WTC11 (cell line): ENCODE measurements around the gene KEL. TPM values are rescaled to one million over a fixed set of nuclear protein-coding genes. Genes with fewer than 3 reads are reported as not detected.

Experiments
- ATAC-seq: fragments of 200-7000 bp; cut with Tn5 transposase; 2 replicates; pipeline ENCODE4 v1.10.0; 2021; ENCODE audit warnings: mild to moderate bottlenecking, moderate library complexity
- CTCF ChIA-PET: fragments of 300-600 bp; sonication (Branson Sonifier 250); formaldehyde crosslinking; loops from one replicate; lab custom pipeline; 2021; ENCODE audit warnings: antibody characterized with exemption; lab: Charles Lee
- POLR2A ChIA-PET: fragments of 350-600 bp; sonication (Branson Sonifier 250); formaldehyde crosslinking; loops from one replicate; lab custom pipeline; 2021; ENCODE audit warnings: antibody characterized with exemption; lab: Charles Lee
- DNase-seq: peaks from one replicate; pipeline ENCODE4 v3.0.0; 2021; ENCODE audit warnings: low spot score
- H3K27ac Mint-ChIP-seq: 2 replicates; pipeline ENCODE4 v1.8.0; 2021; ENCODE audit warnings: mixed read lengths
- H3K27me3 Mint-ChIP-seq: 2 replicates; pipeline ENCODE4 v1.8.0; 2021; ENCODE audit warnings: low read depth, mild to moderate bottlenecking, moderate library complexity, mixed read lengths
- H3K36me3 Mint-ChIP-seq: 2 replicates; pipeline ENCODE4 v1.8.0; 2021; ENCODE audit warnings: mixed read lengths
- H3K4me1 Mint-ChIP-seq: 2 replicates; pipeline ENCODE4 v1.8.0; 2022; ENCODE audit warnings: mixed read lengths
- H3K4me3 Mint-ChIP-seq: 2 replicates; pipeline ENCODE4 v1.8.0; 2021; ENCODE audit warnings: mild to moderate bottlenecking, moderate library complexity, mixed read lengths
- H3K9me3 Mint-ChIP-seq: 2 replicates; pipeline ENCODE4 v1.8.0; 2021; ENCODE audit warnings: mixed read lengths
- EMX1 ChIP-seq: fragments of 250-450 bp; sonication (Bioruptor Pico); IDR thresholded peaks from 2 replicates; pipeline ENCODE4 v1.8.0; 2021; ENCODE audit warnings: mild to moderate bottlenecking
- HMGA2 ChIP-seq: fragments of 250-450 bp; sonication (Bioruptor Pico); IDR thresholded peaks from 2 replicates; pipeline ENCODE4 v1.4.0; 2021; ENCODE audit warnings: mild to moderate bottlenecking, moderate library complexity
- USF1 ChIP-seq: sonication (generic); formaldehyde crosslinking; IDR thresholded peaks from 2 replicates; pipeline ENCODE4 v1.8.0; 2022; ENCODE audit warnings: mild to moderate bottlenecking, missing genetic modification reagents
- ZMAT4 ChIP-seq: fragments of 250-450 bp; sonication (Bioruptor Pico); IDR thresholded peaks from 2 replicates; pipeline ENCODE4 v1.9.0; 2021; ENCODE audit warnings: mild to moderate bottlenecking
- ZNF396 ChIP-seq: fragments of 250-450 bp; sonication (Bioruptor Pico); IDR thresholded peaks from 2 replicates; pipeline ENCODE4 v1.8.0; 2021; ENCODE audit warnings: mild to moderate bottlenecking, moderate library complexity, borderline replicate concordance
- ZNF416 ChIP-seq: fragments of 250-450 bp; sonication (Bioruptor Pico); IDR thresholded peaks from 2 replicates; pipeline ENCODE4 v1.9.0; 2021; ENCODE audit warnings: mild to moderate bottlenecking, inconsistent platforms
- ZNF425 ChIP-seq: fragments of 250-450 bp; sonication (Bioruptor Pico); conservative IDR thresholded peaks from 2 replicates; pipeline ENCODE4 v1.9.0; 2021; ENCODE audit warnings: mild to moderate bottlenecking
- total RNA-seq: library from RNA; stranded (reverse); gene quantifications from 3 replicates; pipeline ENCODE4 v1.2.3, GENCODE V29; 2021
- TF ChIP-seq, protein P1 (sequence below): sonication (generic); formaldehyde crosslinking; IDR thresholded peaks from 2 replicates; pipeline ENCODE4 v1.8.1; 2023; ENCODE audit warnings: mild to moderate bottlenecking, missing genetic modification reagents, borderline replicate concordance
- TF ChIP-seq, protein P2 (sequence below): sonication (generic); formaldehyde crosslinking; IDR thresholded peaks from 2 replicates; pipeline ENCODE4 v1.8.1; 2023; ENCODE audit warnings: mild to moderate bottlenecking, missing genetic modification reagents
- TF ChIP-seq, protein P3 (sequence below): sonication (generic); formaldehyde crosslinking; IDR thresholded peaks from 2 replicates; pipeline ENCODE4 v1.8.1; 2023; ENCODE audit warnings: mild to moderate bottlenecking, moderate library complexity, missing genetic modification reagents
- TF ChIP-seq, protein P4 (sequence below): fragments of 250-450 bp; sonication (Bioruptor Pico); IDR thresholded peaks from 2 replicates; pipeline ENCODE4 v1.9.0; 2021; ENCODE audit warnings: mild to moderate bottlenecking
- TF ChIP-seq, protein P5 (sequence below): sonication (generic); formaldehyde crosslinking; IDR thresholded peaks from 2 replicates; pipeline ENCODE4 v1.8.0; 2023; ENCODE audit warnings: missing genetic modification reagents, mild to moderate bottlenecking, borderline replicate concordance

The KEL gene
- total RNA-seq, 1 experiment from 2014 or later = 0.87 TPM

DNA sequence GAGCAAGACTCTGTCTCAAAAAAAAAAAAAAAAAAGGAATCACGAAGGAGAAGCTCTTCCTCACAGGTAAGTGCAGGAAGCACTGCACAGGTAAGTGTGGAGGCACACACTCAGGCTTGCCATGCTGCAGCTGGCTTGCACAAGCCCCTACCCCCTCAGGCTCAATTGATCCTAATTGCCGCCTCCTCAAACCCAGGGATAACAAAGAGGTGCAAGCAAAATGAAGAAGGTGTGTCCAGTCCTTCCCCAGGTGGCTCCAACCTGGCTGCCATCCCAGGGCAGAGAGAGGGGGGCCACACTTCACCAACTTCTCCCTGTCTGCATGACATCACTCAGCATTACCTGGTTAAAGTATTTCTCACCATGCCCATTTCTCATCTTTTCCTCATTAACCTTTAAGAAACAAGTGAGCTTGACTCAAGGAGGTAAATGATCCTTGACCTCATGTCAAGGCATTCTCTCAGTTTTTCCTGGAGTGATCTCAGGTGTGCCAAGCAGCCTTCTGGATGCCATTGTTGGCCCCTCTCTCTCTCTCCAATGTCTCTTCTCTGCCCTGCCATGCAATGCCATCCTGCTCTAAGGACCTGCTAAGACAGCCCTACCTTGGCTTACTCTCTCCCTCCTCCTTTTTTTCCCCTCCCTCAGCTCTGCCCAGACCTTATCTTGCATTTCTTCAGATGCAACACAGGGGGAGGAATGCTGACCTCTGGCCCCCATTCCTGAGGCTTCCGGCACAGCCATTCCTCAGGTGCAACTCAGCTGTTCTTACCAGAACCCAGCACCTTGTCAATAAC is 63.6 kb downstream of the KEL start:
- peaks cover 19% of the 10 kb centered on the region for H3K9me3 Mint-ChIP-seq
- ATAC-seq (peak; percentile 61), DNase-seq (no peak)
- H3K27ac Mint-ChIP-seq = no peak overlapping the region
- TF ChIP-seq EMX1 = no peak
- TF ChIP-seq ZNF416 (CRISPR knock-in tag) = no peak
- ChIA-PET POLR2A (interaction anchor here (0.7 kb wide), 1 partner anchor 11 kb away, joined by 4 read pairs; no protein-coding TSS in a partner anchor), CTCF (interaction anchor here (0.6 to 2.1 kb wide), 7 partner anchors 11 to 514 kb away, joined by 3 to 11 read pairs (median 4); partner anchors contain the start of gene TRPV6)
- peaks cover 7% of the 10 kb centered on the region for H3K27me3 Mint-ChIP-seq
- peaks cover 13% of the 10 kb centered on the region for H3K4me1 Mint-ChIP-seq
- H3K4me3 Mint-ChIP-seq = no peak overlapping the region
- H3K36me3 Mint-ChIP-seq = peaks cover 3% of the 10 kb centered on the region

DNA sequence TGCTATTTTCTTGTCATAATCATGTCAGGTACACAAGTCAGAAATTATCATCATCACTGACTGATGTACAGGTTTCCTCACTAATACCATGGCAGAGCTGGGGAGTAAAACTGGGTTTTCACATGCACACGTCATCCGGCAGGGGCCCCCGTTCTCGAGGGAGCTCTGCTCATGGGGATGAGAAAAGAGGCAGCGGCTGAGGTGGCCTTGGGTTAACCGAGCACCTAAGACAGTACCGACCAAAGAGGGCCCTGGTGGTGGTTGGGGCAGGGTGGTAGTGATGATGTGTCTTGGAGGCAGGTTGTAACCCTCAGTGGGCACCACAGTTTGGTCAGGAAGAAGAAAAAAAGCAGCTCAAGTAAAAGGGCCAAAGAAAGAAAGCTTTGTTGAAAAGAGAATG is 64.5 kb downstream of the KEL start:
- Mint-ChIP-seq H3K36me3 (no peaks in the 10 kb centered on the region; the same call in 1 of the 2 replicates), H3K27ac (no peak overlapping the region), H3K27me3 (peaks cover 7% of the 10 kb centered on the region), H3K4me3 (no peak overlapping the region), H3K9me3 (peaks cover 14% of the 10 kb centered on the region), H3K4me1 (peaks cover 13% of the 10 kb centered on the region)
- no peak for DNase-seq
- ATAC-seq = no peak
- POLR2A ChIA-PET = interaction anchor here (0.7 kb wide), 1 partner anchor 10 kb away, joined by 4 read pairs; no protein-coding TSS in a partner anchor
- CTCF ChIA-PET = interaction anchor here (0.6 to 2.1 kb wide), 5 partner anchors 15 to 514 kb away, joined by 3 to 11 read pairs (median 3); no protein-coding TSS in a partner anchor
- TF ChIP-seq ZNF396 (CRISPR knock-in tag) (no peak), HMGA2 (CRISPR knock-in tag) (no peak), ZNF416 (CRISPR knock-in tag) (no peak), ZMAT4 (no peak), ZNF425 (no peak), USF1 (CRISPR knock-in tag) (no peak)
- TF ChIP-seq, protein P1, sequence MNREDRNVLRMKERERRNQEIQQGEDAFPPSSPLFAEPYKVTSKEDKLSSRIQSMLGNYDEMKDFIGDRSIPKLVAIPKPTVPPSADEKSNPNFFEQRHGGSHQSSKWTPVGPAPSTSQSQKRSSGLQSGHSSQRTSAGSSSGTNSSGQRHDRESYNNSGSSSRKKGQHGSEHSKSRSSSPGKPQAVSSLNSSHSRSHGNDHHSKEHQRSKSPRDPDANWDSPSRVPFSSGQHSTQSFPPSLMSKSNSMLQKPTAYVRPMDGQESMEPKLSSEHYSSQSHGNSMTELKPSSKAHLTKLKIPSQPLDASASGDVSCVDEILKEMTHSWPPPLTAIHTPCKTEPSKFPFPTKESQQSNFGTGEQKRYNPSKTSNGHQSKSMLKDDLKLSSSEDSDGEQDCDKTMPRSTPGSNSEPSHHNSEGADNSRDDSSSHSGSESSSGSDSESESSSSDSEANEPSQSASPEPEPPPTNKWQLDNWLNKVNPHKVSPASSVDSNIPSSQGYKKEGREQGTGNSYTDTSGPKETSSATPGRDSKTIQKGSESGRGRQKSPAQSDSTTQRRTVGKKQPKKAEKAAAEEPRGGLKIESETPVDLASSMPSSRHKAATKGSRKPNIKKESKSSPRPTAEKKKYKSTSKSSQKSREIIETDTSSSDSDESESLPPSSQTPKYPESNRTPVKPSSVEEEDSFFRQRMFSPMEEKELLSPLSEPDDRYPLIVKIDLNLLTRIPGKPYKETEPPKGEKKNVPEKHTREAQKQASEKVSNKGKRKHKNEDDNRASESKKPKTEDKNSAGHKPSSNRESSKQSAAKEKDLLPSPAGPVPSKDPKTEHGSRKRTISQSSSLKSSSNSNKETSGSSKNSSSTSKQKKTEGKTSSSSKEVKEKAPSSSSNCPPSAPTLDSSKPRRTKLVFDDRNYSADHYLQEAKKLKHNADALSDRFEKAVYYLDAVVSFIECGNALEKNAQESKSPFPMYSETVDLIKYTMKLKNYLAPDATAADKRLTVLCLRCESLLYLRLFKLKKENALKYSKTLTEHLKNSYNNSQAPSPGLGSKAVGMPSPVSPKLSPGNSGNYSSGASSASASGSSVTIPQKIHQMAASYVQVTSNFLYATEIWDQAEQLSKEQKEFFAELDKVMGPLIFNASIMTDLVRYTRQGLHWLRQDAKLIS = no peak
- TF ChIP-seq, protein P2, sequence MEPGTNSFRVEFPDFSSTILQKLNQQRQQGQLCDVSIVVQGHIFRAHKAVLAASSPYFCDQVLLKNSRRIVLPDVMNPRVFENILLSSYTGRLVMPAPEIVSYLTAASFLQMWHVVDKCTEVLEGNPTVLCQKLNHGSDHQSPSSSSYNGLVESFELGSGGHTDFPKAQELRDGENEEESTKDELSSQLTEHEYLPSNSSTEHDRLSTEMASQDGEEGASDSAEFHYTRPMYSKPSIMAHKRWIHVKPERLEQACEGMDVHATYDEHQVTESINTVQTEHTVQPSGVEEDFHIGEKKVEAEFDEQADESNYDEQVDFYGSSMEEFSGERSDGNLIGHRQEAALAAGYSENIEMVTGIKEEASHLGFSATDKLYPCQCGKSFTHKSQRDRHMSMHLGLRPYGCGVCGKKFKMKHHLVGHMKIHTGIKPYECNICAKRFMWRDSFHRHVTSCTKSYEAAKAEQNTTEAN (CRISPR knock-in tag) = no peak
- TF ChIP-seq, protein P3, sequence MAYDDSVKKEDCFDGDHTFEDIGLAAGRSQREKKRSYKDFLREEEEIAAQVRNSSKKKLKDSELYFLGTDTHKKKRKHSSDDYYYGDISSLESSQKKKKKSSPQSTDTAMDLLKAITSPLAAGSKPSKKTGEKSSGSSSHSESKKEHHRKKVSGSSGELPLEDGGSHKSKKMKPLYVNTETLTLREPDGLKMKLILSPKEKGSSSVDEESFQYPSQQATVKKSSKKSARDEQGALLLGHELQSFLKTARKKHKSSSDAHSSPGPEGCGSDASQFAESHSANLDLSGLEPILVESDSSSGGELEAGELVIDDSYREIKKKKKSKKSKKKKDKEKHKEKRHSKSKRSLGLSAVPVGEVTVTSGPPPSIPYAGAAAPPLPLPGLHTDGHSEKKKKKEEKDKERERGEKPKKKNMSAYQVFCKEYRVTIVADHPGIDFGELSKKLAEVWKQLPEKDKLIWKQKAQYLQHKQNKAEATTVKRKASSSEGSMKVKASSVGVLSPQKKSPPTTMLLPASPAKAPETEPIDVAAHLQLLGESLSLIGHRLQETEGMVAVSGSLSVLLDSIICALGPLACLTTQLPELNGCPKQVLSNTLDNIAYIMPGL = no peak
- TF ChIP-seq, protein P4, sequence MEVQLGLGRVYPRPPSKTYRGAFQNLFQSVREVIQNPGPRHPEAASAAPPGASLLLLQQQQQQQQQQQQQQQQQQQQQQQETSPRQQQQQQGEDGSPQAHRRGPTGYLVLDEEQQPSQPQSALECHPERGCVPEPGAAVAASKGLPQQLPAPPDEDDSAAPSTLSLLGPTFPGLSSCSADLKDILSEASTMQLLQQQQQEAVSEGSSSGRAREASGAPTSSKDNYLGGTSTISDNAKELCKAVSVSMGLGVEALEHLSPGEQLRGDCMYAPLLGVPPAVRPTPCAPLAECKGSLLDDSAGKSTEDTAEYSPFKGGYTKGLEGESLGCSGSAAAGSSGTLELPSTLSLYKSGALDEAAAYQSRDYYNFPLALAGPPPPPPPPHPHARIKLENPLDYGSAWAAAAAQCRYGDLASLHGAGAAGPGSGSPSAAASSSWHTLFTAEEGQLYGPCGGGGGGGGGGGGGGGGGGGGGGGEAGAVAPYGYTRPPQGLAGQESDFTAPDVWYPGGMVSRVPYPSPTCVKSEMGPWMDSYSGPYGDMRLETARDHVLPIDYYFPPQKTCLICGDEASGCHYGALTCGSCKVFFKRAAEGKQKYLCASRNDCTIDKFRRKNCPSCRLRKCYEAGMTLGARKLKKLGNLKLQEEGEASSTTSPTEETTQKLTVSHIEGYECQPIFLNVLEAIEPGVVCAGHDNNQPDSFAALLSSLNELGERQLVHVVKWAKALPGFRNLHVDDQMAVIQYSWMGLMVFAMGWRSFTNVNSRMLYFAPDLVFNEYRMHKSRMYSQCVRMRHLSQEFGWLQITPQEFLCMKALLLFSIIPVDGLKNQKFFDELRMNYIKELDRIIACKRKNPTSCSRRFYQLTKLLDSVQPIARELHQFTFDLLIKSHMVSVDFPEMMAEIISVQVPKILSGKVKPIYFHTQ = no peak
- TF ChIP-seq, protein P5, sequence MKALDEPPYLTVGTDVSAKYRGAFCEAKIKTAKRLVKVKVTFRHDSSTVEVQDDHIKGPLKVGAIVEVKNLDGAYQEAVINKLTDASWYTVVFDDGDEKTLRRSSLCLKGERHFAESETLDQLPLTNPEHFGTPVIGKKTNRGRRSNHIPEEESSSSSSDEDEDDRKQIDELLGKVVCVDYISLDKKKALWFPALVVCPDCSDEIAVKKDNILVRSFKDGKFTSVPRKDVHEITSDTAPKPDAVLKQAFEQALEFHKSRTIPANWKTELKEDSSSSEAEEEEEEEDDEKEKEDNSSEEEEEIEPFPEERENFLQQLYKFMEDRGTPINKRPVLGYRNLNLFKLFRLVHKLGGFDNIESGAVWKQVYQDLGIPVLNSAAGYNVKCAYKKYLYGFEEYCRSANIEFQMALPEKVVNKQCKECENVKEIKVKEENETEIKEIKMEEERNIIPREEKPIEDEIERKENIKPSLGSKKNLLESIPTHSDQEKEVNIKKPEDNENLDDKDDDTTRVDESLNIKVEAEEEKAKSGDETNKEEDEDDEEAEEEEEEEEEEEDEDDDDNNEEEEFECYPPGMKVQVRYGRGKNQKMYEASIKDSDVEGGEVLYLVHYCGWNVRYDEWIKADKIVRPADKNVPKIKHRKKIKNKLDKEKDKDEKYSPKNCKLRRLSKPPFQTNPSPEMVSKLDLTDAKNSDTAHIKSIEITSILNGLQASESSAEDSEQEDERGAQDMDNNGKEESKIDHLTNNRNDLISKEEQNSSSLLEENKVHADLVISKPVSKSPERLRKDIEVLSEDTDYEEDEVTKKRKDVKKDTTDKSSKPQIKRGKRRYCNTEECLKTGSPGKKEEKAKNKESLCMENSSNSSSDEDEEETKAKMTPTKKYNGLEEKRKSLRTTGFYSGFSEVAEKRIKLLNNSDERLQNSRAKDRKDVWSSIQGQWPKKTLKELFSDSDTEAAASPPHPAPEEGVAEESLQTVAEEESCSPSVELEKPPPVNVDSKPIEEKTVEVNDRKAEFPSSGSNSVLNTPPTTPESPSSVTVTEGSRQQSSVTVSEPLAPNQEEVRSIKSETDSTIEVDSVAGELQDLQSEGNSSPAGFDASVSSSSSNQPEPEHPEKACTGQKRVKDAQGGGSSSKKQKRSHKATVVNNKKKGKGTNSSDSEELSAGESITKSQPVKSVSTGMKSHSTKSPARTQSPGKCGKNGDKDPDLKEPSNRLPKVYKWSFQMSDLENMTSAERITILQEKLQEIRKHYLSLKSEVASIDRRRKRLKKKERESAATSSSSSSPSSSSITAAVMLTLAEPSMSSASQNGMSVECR (CRISPR knock-in tag) = no peak
